ENCODE results near the gene CREB5. TPM values are rescaled to one million over a fixed set of nuclear protein-coding genes. Genes with fewer than 3 reads are reported as not detected.
A peak's percentile ranks its signal among the peaks of the same experiment; 100 is the strongest.

The CREB5 gene
- total RNA-seq, 2 donors from 2014 or later = 7.7 to 11.6 TPM

DNA sequence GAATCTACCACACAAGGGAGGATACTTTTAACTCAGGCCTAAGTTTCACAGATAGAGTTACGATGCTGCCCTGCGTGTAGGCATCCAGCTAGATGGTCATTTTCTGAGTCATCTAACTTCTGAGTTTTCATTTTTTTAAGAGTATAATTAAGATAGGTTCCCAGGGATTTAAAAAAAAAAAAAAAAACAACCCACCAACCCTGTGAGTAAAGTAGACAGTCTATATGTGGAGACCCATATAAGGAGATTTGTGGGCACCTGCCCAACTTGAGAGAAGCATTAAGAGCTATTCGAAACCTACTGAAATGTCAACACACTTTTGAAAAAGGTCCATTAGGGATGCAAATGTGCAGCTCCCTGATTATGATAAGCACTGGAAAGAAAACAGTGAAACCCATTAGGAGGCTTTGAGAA lies 288.5 kb downstream of the CREB5 start:
- ATAC-seq (peak in 1 of 2 donors; percentile 57), DNase-seq (no peak)
- intact Hi-C loops (cut with DNase I) = no loop called here

DNA sequence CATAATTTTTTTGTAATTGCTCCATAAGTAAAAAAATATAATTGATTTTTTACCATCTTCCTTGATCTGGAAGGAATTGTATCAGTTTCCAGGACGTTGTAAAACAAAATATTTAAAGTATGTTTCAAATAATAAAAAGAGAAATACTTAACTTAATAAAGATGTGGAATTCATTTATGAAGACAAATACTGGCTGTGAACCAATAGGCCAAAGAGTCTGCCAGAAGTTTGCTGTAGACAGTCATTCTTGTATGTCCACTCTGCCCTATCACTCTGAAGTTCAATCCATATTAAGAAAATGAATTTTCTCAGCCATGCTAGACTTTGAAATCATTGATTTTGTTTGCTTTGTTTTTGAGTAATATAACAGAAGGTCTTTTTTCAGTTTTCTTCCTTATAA lies 289.4 kb downstream of the CREB5 start:
- ATAC-seq = no peak
- intact Hi-C loops (cut with DNase I) = no loop called here
- no peak for DNase-seq

DNA sequence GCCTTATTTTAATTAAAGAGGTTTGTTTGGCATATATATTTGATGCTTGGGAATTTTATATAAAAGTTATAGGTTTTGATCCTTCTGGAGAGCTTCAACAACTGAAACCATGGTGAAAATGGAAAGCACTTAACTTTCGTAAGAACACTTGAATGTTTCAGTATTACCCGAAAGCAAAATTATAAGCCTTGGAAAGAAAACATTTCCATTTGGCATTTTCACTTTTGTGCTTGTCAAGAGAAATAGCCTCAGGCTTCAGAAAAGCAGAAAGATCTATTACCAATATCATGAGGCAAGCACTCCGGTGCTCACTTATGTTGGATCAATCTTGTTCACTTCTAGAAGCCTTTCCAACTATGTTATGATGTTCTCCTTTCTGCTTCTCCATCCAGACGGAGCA lies 289.9 kb downstream of the CREB5 start:
- DNase-seq = no peak
- ATAC-seq = no peak
- intact Hi-C loops (cut with DNase I) = no loop called here

DNA sequence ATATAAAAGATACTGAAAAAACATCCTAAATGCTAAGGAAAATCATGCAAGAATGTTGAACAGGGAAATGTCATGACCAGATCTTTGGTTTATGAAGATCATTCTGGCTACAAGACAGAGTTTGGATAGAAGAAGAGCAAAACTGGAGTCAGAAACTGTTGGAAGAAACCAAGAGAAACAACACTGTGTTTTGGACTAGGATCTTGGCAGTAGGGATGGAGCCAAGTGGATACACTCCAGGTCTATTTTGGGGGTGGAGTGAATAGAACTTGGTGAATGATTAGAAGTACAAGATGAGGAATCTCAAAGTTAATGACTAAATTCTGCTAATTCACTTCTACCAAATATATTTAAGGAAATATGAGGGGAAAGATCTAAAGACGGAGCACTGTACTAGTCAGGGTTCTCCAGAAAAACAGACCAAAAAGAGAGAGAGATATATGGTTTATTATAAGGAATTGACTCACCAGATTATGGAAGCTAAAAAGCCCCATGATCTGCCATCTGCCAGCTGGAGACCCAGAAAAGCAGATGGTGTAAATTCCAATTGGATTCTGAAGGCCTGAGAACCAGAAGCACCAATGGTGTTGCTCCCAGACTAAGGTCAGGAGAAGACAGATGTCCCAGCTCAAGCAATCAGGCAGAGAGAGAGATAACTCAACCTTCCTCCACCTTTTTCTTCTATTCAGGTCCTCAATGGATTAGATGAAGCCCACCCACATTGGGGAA lies 290.9 kb downstream of the CREB5 start:
- ATAC-seq (peak; percentile 26 to 47), DNase-seq (no peak)
- intact Hi-C loops (cut with DNase I) = no loop called here

DNA sequence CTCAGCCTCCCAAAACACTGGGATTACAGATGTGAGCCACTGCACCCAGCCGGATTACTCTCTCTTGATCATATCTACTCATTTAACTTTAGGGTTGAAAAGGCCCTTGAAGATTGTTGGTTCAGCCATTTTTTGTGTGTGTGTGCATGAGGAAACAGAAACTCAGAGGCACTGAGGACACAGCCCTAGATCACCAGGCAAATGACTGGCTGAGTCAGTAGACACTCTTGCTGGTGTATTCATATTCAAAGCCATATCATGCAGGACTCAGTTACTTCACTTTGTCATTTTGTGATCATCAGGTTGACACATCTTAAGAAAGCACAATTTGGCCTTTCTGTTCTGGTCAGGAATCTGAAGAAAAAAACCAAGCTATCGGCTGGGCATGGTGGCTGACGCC lies 292.4 kb downstream of the CREB5 start:
- ATAC-seq (no peak), DNase-seq (no peak)
- intact Hi-C loops (cut with DNase I) = no loop called here

DNA sequence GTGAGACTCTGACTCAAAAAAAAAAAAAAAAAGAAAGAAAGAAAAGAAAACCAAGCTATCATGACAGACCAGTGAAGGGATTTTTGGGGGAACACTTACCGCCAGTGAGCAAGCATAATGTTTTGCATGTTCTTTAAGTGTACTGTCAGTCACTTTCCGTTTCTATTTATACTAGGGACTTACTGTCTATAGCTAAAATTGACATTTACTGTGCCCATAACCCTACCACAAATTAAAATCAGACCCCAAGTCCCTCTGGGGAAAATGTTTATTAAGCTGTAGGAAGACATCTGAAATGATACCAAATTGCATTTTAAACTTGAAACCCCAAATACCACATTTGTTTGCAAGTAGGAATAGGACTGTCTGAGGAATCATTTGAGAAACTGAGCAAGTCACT lies 293.0 kb downstream of the CREB5 start:
- ATAC-seq (no peak), DNase-seq (no peak)
- intact Hi-C loops (cut with DNase I) = no loop called here

DNA sequence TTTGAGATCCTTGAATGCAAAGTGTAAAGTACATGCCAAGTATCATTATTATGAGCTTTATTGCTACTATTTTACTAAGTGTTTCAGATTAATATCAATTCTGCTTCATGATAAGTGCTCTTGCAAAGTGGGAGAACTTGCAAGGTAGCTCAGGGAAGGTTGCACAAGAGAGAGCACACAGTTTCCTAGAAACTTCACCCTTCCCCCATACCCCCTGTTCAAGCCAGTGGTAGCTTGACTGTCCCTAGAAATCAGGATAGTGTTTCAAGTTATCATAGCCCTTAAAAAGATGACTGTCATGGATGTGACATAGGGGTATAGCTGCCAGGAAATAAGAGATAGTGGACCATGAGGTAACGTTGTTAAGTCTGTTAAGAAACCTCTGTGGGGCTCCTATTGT lies 294.3 kb downstream of the CREB5 start:
- DNase-seq (no peak), ATAC-seq (peak in 1 of 2 donors; percentile 13)

DNA sequence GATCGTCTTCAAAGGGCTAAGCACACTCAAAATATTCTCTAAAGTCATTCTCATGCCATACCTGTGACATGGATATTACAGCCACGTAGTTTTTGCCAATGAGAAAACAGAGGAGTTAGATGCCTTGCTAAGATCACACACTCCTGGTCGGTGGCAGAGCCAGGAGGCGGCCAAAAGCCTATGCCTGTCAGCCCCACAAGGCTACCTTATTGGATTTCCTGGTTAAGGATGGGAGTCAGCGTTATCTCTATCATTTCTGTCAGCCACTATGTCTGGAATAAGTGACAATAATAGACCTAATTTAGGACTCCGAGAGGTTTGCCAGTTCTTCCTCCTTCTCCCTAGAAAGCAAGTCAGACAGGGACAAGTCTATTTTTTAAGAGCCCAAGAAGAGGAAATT lies 295.0 kb downstream of the CREB5 start:
- intact Hi-C loops (cut with DNase I) = no loop called here
- no peak for ATAC-seq
- DNase-seq = no peak

More for the DNA sequence above, 294.3 kb downstream of the CREB5 start:
- intact Hi-C loops (cut with DNase I) = no loop called here

DNA sequence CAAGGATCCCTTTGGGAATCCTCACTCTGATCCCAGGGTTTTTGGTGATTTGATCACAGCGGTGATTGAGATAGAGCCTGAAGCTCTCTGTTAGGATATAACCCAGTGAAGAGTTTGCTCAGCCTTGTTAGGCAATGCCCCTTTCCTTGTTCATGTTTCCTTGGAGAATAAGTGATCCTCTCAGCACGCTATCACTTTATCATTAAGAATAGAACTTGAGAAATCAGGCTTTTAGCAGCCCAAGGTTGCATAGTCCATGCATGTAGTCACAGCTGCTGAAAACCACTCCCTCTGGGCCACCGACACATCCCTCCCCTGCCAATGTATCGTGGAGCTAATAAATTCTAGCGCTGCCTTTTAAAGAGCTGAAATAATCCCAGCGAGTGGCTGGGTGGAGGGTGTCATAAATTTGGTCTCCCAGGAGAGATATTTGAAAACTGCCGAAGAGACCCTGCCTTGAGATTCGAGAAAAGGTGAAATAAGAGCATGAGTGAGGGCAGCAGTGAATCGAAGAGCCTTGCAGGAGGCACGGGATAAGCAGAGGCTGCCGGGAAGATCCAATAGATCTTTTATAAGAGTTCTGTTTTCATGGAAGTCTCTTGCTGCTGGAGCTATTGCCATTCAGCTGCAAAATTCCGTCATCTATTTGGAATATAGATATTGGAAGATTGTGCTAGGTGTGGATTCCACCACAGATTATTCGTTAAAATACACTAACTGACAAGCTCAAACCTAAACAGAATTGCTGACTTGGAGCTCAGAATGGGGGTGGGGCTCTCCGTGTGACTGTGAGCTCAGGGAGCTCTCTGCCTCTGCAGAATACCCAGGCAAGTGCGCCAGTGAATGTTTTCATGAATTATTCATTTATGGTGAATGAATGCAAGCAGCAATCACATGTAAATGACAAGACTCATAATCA lies 296.0 kb downstream of the CREB5 start:
- intact Hi-C loops (cut with DNase I) = no loop called here
- DNase-seq = no peak
- ATAC-seq = peak; percentile 59 to 73

DNA sequence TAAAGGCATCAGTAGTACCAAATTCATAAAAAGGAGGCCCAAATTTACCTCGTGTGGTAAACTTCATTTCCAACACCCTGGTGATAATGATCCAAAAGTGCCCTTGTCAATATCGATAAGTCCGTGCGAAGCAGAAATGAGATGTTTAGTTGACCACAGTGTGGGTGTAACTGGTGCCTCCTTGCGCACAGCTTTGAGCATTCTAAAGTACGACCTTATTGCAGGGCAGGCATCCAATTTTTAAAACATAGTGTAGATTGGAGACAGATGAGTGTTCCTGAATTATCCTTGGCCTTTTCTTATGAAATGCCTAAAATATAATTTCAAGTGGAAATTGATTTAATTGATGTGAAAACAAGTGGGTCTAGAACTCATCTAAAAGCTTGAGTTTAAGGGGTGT lies 297.4 kb downstream of the CREB5 start:
- no peak for DNase-seq
- no peak for ATAC-seq
- intact Hi-C loops (cut with DNase I) = no loop called here

DNA sequence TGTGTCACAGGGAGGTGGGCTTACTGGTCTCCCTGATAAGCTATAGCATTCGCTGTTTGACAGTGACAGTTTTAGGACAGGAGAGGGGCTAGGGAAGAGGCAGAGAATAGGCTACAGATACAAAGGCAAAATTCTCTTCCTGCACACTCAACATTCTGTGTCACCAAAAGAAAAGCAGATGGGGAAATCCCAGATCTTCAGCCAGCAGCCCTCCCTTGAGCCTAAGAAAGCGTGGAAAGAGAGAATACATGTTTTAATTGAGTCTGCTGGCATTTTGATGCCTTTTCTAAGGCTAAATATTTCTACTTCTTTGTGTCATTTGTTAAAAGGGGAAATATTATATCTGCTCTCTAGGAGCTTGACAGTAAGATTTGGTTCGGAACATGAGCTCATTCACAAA lies 298.8 kb downstream of the CREB5 start:
- ATAC-seq = no peak
- intact Hi-C loops (cut with DNase I) = no loop called here
- no peak for DNase-seq

DNA sequence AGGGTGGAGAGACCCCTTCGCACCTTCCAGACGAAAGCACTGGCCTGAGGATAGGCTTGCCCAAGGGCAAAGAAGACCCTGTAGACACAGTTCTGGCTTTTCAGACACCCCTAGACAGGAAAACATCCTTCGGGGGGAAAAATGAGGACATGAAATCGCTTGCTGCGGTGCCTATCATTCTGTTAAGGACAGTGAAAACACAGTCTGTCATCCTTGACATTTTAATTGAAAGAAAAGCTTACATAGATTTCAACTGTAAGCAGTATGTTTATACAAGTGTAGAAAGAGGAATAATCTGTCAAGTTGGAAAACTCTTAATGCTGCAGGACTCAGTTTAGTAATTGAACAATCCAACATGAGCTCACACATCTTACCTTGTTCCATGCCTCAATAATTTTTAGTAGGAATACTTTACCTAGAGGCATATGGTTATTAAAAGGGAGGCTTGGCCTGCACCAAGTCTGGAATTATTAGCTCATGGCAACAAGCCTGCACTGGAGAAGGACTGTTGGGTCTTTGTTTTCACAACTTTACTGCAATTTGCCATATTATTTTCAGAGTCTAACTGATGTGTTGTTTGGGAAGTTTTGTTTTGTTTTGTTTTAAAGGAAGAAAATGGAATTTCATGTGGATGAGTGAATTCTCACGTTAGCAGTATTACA lies 302.3 kb downstream of the CREB5 start:
- no peak for ATAC-seq
- DNase-seq = no peak
- intact Hi-C loops (cut with DNase I) = no loop called here

DNA sequence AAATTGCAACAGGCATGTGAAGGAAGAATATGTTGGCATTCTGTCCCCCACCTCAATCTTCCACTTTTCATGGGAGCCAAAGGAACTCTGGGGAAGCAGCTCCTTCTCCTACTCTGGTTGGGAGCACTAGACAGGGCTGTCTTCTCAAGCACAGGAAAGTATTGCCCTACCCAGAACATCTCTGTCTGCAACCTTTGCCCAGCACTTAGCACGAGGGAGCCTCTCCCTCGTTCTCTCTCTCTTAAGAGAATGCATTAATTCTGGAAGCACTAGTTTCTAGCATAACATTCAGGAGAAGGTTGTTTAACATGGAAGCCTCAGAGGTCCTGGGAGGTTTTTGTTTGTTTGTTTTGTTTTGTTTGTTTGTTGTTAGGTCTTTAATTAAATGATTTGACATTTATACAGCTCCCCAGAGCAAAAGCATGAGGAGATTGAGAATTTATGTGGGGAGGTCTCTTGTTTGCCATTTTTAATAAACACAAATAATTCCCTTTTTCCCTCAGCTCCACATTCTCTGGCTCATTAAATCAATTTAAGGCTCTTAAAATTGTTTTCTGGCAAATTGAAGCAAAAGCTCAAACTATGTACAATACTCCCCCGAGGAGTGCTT lies 305.2 kb downstream of the CREB5 start:
- no peak for ATAC-seq
- DNase-seq = no peak
- intact Hi-C loops (cut with DNase I) = no loop called here

DNA sequence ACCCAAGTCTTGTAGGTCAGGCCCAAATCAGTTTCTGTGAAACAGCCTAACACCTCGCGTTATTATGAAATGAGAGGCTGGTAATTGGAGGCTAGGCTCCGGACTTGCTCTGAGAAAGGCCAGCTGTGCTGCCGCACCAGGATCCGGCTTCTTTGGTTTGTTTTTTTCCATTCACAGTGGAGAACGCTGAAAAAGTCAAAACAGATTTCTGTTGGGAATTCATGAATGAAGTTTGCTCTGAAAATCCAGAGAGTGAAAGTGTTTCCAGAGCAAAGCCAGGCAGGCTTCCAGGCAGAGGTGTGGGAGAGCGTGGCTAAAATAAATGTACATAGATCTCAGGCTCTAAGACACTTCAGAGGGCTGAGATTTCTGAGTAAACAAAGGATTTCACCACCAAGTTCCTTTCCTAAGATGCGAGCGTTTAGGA lies 305.8 kb downstream of the CREB5 start:
- intact Hi-C loops (cut with DNase I) = no loop called here
- ATAC-seq (peak; percentile 74 to 87), DNase-seq (no peak)

DNA sequence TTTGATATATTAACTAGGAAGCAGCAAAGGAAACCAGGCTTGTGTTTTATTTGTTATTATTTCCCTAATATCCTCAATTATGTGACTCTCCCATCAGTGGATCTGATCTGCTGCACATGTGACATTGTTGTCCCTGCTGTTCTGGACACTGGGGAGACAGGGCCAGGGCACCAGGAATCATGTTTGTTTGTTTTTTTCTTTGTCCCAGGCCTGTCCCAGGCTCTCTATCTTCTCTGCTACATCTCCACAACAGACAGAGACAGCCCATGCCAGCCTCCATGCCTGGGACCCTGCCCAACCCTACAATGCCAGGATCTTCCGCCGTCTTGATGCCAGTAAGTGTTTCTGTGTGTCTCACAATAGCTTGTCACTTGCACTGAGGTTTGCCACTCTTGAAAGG lies 306.2 kb downstream of the CREB5 start:
- intact Hi-C loops (cut with DNase I) = no loop called here
- DNase-seq (no peak), ATAC-seq (no peak)

DNA sequence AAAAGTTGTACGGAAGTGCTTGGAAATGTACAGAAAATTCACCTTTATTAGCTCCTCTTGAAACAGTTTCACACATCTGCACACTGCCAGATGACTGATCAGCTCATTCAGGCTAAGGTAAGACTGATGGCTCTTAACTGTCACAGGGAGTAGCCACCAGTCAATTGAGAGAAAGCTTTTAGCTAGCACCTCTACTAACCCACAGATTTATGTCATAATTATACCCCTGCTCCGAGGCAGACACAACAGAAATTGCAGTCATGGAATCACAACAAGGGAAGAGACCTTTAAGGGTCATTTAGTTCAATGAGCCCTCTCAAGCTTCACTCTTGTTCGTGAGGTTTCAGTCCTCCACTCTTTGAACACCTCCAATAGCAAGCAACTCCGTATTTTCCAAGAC lies 310.4 kb downstream of the CREB5 start:
- DNase-seq (no peak), ATAC-seq (no peak)
- intact Hi-C loops (cut with DNase I) = no loop called here

DNA sequence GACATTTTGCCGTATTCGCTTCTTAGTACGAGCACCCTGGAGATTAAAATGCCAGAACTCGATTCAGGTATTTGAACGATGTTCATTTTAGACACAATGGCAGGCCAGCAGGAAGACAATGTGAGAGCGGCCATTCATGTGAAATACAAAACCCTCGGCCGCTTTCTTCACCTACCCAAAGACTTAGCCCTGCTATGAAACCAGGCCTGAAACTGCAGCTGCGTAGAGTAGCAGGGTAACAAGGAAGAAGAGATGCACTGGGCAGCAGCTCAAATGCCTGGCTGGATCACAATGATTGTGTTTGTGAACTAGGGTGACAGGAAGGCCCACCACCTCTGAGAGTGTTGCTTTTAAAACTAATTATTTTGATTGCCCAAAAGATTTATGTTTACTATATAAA lies 311.0 kb downstream of the CREB5 start:
- no peak for ATAC-seq
- intact Hi-C loops (cut with DNase I) = no loop called here
- no peak for DNase-seq

DNA sequence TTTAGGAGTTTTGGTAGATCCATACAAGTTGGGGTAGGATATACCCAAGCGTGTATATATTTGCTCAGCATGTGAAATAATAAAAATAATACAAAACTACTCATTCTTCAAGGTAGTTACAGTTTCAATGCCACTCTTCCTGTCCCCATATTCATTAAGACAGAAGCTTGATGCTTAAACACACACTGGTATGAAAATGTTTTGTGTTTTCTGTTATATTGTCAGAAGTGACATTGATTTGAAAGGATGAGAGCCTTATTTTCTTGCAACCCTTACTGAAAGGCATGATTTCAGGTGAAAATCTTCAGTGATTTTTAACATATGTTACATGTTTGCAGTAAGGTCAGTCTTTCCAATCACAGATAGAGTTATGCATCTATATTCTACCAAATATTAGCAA lies 312.2 kb downstream of the CREB5 start:
- intact Hi-C loops (cut with DNase I) = no loop called here
- DNase-seq (no peak), ATAC-seq (no peak)

DNA sequence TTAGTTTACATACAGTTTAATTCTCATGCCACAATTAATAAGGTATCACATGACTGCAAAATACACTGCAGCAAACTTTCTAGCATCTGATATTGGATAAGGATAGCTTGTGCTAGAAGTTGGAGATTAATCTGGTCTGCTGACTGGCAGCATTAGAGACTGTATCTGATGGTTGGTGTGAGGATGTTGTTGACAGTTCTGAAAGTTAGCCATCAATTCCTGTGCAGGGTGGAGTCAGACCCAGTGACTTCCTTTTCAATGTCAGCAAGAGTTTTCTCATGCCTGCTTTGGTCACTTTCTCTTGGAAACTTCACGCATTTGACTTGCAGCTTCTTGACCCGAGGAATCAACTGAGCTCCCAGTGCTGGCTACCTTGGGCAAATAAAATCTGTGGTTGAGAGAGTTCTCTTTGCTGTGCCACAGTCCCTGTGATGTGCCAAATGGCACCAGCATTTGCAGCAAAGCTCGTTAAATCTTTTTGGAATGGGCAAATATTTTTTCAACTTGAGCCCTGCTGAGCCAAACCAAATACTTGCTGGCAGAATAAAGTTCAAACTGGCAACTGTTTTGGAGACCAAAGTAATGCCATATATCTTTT lies 312.8 kb downstream of the CREB5 start:
- intact Hi-C loops (cut with DNase I) = no loop called here
- no peak for ATAC-seq

More for the DNA sequence above, 312.8 kb downstream of the CREB5 start:
- no peak for DNase-seq

Data from left cardiac atrium (tissue), 4 donors.